GM18873 (cell line): Measurements from ENCODE around the gene CYBC1.
A peak's percentile ranks its signal among the peaks of the same experiment; 100 is the strongest.
"Not testable (repeated sequence)": the region's sequence is repeated elsewhere in the genome, so short reads cannot be mapped to it uniquely, and the experiment has no call there.

Source experiments
- ATAC-seq: cut with Tn5 transposase; IDR thresholded peaks from one replicate; pipeline ENCODE4 v1.9.1; 2021; ENCODE audit warnings: mild to moderate bottlenecking, moderate library complexity, moderate number of reproducible peaks; ENCODE audit not compliant: unreplicated experiment, low FRiP score

The CYBC1 gene

DNA sequence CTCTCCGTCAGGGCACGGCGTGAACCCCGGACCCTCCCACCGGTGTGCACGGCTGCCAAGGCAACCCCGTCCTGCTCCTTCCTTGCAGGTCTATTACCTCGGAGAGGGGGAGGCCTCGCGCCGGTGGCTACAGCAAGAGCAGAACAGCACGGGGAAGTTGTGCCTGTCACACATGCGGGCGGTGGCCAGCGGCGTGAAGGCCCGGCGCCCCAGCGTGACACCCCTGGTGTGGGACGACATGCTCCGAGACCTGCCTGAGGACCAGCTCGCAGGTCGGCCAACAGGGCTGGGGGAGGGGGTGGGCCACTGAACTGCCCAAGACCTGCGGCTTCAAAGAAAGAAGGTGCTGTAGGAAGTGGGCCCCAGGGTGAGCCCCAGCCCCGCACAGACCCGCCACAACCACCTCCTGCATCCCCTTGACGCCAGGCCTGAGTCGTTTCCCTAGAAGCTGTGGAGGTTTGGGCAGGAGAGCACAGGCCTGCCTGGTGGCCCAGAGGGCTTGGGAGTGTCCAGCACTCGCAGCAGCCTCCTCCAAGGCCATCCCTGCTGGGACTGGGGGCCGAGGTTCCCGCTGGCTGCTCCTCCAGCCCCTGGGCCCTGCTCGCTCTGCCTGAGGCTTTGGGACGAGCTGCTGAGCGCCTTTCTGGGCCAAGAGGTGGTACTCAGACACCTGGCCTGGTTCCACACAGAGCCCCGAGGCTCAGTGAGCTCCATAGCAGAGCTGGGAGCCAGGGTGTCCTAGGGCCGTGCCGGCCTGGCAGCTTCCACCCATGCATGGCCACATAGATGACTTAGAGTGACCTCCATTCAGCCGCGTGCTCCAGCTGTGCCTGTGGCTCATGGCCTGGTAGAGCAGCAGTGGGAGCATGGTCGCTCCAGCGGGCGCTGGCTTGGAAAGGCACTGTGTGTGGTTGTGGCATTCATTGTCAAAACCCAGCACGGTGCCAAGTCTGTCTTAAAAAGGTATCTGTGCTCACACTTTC, 14.7 kb downstream of the CYBC1 start:
- no peak for ATAC-seq

DNA sequence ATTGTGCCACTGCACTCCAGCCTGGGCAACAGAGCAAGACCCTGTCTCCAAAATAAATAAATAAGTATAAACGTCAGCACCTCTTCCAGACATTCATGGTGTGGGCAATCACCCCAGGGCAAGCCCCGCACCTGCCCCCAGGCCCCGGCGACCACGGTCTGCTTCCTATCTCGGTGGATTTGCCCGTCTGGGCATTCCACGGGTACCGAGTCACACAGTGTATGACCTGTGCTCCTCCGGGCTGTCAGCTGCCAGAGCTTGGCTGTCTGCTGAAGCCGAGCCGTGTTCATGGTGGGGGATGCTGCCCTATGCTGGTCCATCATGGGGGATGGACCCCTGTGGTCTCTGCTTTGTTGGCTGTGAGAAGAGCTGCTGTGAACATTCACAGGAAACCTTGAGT, 15.4 kb downstream of the CYBC1 start:
- no peak for ATAC-seq

GRCh38 chr17:82434216-82434565, 16.4 kb downstream of the CYBC1 start:
- ATAC-seq, result no peak

DNA sequence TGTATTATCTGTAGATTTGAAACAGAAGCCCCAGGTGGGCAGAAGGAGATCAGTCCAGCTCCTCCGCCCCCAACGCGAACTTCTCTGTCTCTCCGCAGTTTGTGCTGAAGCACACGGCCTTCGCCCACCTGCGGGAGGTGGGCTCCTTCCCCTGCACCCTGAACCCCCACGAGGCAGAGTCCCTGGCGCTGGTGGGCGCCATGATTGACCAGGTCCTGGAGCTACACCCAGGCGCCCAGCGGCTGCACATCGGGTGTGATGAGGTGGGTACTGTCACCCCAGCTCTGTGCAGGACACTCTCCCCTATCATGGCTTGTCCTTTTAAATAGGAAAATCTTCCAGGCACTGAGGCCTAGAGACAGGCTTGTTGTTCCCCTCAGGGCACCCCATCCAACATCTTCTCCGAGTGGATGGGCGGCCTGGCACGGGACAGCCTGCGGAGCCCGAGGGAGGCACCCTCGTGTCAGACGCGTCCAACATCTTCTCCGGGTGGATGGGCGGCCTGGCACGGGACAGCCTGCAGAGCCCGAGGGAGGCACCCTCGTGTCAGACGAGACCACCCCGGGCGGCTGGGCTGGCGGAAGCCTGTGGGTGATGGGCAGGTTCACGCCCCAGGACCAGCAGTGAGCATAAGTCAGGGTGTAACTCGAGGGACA, 16.9 kb downstream of the CYBC1 start:
- ATAC-seq, result no peak

DNA sequence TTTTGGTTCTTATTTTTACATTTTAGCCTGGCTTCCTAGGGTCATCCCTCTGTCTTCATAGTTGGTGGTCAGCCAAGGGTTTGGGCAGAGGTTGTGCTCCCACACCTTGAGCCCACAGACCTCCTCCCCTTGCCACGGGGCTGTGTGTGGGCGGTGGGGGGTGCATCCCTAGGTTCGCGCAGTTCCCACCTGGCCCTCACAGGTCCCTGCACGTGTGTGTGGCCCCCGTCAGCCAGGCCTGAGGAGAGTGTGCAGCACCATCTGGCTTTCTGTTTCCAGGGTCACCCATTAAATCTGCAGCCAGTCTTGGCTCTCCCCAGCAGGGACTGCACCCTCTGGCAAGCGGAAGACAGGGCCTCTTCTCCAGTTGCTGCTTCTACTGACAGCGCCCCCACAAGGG, 18.5 kb downstream of the CYBC1 start:
- no peak for ATAC-seq

DNA sequence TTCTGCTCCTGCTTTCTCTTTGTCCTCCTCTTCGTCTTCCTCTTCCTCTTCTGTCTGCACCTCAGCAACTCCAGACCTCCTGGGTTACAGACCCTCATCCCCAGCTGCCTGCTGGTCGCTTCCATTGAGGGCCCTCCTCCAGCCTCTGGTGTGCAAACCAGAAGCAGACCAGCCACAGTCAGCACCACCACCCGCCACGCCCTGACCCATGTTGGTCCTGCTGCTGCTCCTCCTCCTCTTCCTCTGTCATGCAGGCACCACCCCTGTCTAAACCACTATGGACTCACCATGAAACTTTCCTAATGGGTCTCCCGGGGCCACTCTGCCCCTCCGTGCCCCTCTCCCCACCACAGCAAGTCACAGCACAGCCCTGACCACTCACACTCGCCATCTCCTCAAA, 20.7 kb downstream of the CYBC1 start:
- no peak for ATAC-seq

DNA sequence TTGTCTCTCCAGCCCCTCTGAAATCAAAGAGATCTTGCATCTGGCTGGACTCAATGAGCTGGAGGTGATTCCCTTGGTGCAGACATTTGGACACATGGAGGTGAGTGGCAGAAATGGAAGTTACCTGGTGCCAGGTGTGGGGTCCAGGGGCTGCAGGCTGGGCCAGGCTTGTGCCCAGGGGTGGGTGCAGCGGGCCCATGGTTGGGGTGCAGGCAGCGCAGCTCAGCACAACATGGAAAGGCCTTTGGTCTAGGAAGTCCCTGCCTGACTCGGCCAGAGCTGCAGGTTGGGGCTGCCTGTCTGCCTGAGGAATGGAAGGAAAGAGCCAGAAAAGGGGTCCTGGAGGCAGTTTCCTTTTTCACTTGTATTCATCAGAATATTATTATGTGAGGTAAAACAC, 22.0 kb downstream of the CYBC1 start:
- no peak for ATAC-seq

DNA sequence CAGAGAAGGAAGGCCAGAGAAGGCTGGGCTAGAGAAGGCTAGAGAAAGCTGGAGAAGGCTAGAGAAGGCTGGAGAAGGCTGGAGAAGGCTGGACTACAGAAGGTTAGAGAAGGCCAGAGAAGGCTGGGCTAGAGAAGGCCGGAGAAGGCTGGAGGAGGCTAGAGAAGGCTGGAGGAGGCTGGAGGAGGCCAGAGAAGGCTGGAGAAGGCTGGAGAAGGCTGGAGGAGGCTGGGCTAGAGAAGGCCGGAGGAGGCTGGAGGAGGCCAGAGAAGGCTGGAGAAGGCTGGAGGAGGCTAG, 25.7 kb downstream of the CYBC1 start:
- no peak for ATAC-seq

GRCh38 chr17:82424001-82424862, 26.3 kb downstream of the CYBC1 start:
- no peak for ATAC-seq

DNA sequence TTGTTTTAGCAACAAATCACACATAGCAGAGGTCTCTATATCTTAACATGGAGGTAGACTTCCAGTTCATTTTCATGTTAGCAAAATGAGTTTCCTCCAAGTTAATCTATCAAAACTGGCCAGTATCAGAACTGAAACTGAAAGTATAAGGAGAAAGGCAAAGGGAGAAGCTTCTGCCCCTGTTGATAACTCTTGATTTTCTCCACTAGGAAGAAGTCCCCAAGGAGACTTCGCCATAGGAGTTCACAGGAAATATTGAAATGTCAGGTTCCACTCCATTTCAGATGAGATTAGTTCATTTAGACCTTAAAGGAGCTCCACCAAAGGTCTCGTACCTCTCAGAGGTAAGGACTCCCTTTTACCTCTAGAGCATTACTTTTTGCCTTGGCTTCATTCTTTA, 31.0 kb downstream of the CYBC1 start:
- ATAC-seq, result no peak

GRCh38 chr17:82418001-82418986, 32.3 kb downstream of the CYBC1 start, which contains the start of the genes HEXD and OGFOD3:
TSS of gene HEXD (plus strand) at chr17:82418347. CDS start at chr17:82419800, 1,453 bp downstream.
TSS of gene OGFOD3 (minus strand) at chr17:82418586. CDS start at chr17:82418485, 101 bp downstream.
- ATAC-seq, result peak; percentile 66

GRCh38 chr17:82416771-82417170, 33.8 kb downstream of the CYBC1 start:
- no peak for ATAC-seq

- ATAC-seq, result no peak
These were observed 34.3 kb downstream of the CYBC1 start for GRCh38 chr17:82416264-82416663.

DNA sequence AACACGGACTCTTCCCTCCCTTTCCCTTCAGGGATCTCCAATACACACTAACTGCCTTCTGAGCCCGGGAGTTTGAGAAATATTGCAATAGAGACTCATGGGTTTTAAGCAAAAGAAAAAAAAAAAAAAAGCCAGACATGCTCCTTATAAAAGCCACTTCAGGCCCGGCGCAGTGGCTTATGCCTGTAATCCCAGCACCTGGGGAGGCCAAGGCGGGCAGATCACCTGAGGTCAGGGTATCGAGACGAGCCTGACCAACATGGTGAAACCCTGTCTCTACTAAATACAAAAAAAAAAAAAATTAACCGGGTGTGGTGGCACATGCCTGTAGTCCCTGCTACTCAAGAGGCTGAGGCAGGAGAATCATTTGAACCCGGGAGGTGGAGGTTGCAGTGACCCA, 34.8 kb downstream of the CYBC1 start:
- no peak for ATAC-seq

- no peak for ATAC-seq
These were observed 35.2 kb downstream of the CYBC1 start for GRCh38 chr17:82415336-82415735.

- no peak for ATAC-seq
These were observed 35.8 kb downstream of the CYBC1 start for GRCh38 chr17:82414548-82415281.

DNA sequence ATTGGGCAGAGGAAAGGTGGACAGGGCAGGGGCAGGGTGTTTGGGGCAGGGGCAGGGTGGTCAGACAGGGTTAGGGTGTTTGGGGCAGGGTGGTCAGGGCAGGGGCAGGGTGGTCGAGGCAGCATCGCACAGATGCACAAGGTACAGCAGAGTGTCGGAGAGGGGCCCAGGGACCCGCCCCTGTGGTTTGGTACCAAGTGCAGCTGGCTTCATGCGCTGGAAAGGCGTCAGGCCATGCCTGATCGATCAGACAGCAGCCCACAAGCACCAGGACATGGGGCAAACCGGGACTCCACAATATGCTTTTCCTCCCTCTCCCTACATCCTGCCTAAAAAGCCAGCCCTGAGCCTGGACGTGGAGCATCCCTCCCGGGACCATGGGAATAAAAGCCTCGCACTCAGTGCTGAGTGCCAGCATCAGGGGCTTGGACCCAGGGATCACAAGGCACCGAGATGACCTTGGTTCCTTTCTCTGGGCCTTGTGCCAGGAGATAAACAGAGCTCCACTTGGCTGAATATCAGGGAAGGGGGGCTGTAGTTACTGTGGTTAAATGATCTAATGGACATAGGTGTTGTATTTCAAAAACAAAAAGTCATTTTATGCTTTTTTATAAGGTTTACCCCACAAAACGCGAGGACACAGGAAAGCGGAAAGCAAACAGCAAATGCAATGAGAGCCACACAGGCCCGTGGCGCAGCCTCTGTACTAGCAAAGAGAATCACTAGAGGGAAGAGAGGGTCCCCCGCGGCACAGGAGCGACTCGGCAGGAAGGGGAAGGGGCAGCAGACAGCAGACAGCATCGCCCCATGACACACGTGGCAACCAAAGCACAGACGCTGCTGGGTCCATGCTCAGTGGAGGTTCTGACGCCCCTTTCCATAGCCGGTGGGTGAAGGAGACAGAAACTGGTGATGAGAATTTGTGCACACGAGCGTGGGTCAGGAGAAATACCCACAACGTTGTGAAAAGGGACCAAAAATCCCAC, 37.7 kb downstream of the CYBC1 start:
- no peak for ATAC-seq

DNA sequence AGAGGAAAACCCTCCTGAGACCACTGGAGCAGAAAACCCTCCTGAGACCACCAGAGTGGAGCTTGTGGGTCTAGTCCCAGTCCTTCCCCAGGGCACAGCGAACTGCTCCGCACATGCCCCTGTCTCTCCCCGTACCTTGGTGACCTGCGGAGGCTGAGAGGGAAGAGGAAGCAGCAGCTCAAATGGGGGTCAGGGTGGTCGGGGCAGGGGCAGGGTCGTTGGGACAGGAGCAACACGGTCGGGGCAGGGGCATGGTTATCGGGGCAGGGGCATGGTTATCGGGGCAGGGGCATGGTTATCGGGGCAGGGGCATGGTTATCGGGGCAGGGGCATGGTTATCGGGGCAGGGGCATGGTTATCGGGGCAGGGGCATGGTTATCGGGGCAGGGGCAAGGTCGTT, 38.5 kb downstream of the CYBC1 start:
- ATAC-seq, result not testable (repeated sequence)
